CD14-positive monocyte (primary cell): ENCODE data around the gene AEBP1. TPM values are rescaled to one million over a fixed set of nuclear protein-coding genes. Genes with fewer than 3 reads are reported as not detected.
A peak's percentile ranks its signal among the peaks of the same experiment; 100 is the strongest.

ENCODE experiments used
- DNase-seq, 3 donors: peaks; one replicate each; pipeline ENCODE4 v3.0.0-alpha.2; 2011 to 2022
- H2AFZ ChIP-seq: 2 replicates; pipeline ENCODE4 v1.6.0; 2012; ENCODE audit warnings: mild to moderate bottlenecking, low read depth, low read length, inconsistent platforms; ENCODE audit not compliant: insufficient read depth, poor library complexity, severe bottlenecking
- H3K27ac ChIP-seq, 2 donors: 1 replicate in 1 of 2; 2 replicates in 1 of 2; pipeline ENCODE4 v1.5.1; 2012 to 2013; ENCODE audit warnings: low read length in 2 of 2, control low read depth in 1 of 2, inconsistent platforms in 1 of 2, low read depth in 1 of 2, mild to moderate bottlenecking in 1 of 2
- H3K27me3 ChIP-seq, 2 donors: one replicate each; pipeline versions ENCODE4 v1.6.0 to v1.6.1; 2011 to 2013; ENCODE audit warnings: low read length in 2 of 2; ENCODE audit not compliant: control insufficient read depth in 2 of 2, insufficient read depth in 2 of 2
- H3K36me3 ChIP-seq, 2 donors: replicated peaks in 1 of 2; 1 replicate in 1 of 2; 2 replicates in 1 of 2; pipeline versions ENCODE4 v1.5.1 to v1.6.1; 2012 to 2013; ENCODE audit warnings: low read length in 2 of 2, control low read depth in 1 of 2, inconsistent platforms in 1 of 2, mild to moderate bottlenecking in 1 of 2; ENCODE audit not compliant: insufficient read depth in 2 of 2, control insufficient read depth in 1 of 2
- H3K4me1 ChIP-seq, 2 donors: 1 replicate in 1 of 2; 2 replicates in 1 of 2; pipeline versions ENCODE4 v1.5.1 to v1.6.1; 2012 to 2013; ENCODE audit warnings: low read length in 2 of 2, control low read depth in 1 of 2, inconsistent platforms in 1 of 2, mild to moderate bottlenecking in 1 of 2, moderate library complexity in 1 of 2; ENCODE audit not compliant: insufficient read depth in 2 of 2, control insufficient read depth in 1 of 2
- H3K4me2 ChIP-seq: replicated peaks from 2 replicates; pipeline ENCODE3; 2012; ENCODE audit warnings: low read length, moderate library complexity, mild to moderate bottlenecking; ENCODE audit not compliant: poor library complexity, severe bottlenecking; ENCODE audit errors: extremely low read depth
- H3K4me3 ChIP-seq, 3 experiments: fragments of 200-600 bp in 1 of 3; sonication (generic) in 1 of 3; replicated peaks in 1 of 3; 1 replicate in 2 of 3; 2 replicates in 1 of 3; pipeline ENCODE4 v1.5.1; 2011 to 2013; ENCODE audit warnings: low read length in 3 of 3, mild to moderate bottlenecking in 3 of 3, control low read depth in 2 of 3, low read depth in 2 of 3, inconsistent platforms in 1 of 3, moderate library complexity in 1 of 3
- H3K79me2 ChIP-seq: 2 replicates; pipeline ENCODE4 v1.6.0; 2012; ENCODE audit warnings: mild to moderate bottlenecking, control low read depth, inconsistent platforms, low read length, moderate library complexity; ENCODE audit not compliant: insufficient read depth
- H3K9ac ChIP-seq: 2 replicates; pipeline ENCODE4 v1.6.0; 2017; ENCODE audit warnings: low read length, mild to moderate bottlenecking; ENCODE audit not compliant: insufficient read depth, poor library complexity, severe bottlenecking
- H3K9me3 ChIP-seq, 2 donors: replicated peaks in 1 of 2; 1 replicate in 1 of 2; 2 replicates in 1 of 2; pipeline versions ENCODE4 v1.5.1 to v1.6.1; 2012 to 2013; ENCODE audit warnings: low read length in 2 of 2, control low read depth in 1 of 2; ENCODE audit not compliant: control insufficient read depth in 1 of 2, insufficient read depth in 1 of 2
- H4K20me1 ChIP-seq: 2 replicates; pipeline ENCODE4 v1.6.0; 2012; ENCODE audit warnings: mild to moderate bottlenecking, low read length, control low read depth, moderate library complexity; ENCODE audit not compliant: insufficient read depth
- H3K27ac Mint-ChIP-seq, 7 donors: one replicate each; pipeline ENCODE4 v1.8.0; 2020; ENCODE audit warnings: mild to moderate bottlenecking in 7 of 7, mixed read lengths in 7 of 7, moderate library complexity in 6 of 7, inconsistent platforms in 2 of 7
- H3K27me3 Mint-ChIP-seq, 3 donors: one replicate each; pipeline ENCODE4 v1.8.0; 2021 to 2022; ENCODE audit warnings: low read depth in 3 of 3, mild to moderate bottlenecking in 3 of 3, mixed read lengths in 3 of 3, moderate library complexity in 3 of 3, inconsistent platforms in 1 of 3
- H3K36me3 Mint-ChIP-seq, 2 donors: one replicate each; pipeline ENCODE4 v1.8.0; 2020; ENCODE audit warnings: mixed read lengths in 2 of 2, inconsistent platforms in 1 of 2, mild to moderate bottlenecking in 1 of 2
- H3K4me1 Mint-ChIP-seq: one replicate; pipeline ENCODE4 v1.8.0; 2020; ENCODE audit warnings: mild to moderate bottlenecking, mixed read lengths
- H3K4me3 Mint-ChIP-seq, 2 donors: one replicate each; pipeline ENCODE4 v1.8.0; 2020; ENCODE audit warnings: mild to moderate bottlenecking in 2 of 2, mixed read lengths in 2 of 2, moderate library complexity in 1 of 2
- H3K9me3 Mint-ChIP-seq, 7 donors: one replicate each; pipeline ENCODE4 v1.8.0; 2020 to 2022; ENCODE audit warnings: mixed read lengths in 7 of 7, mild to moderate bottlenecking in 6 of 7, moderate library complexity in 6 of 7, inconsistent platforms in 2 of 7
- CTCF ChIP-seq: fragments of 200-600 bp; IDR thresholded peaks from one replicate; pipeline ENCODE4 v1.8.0; 2022; ENCODE audit warnings: antibody characterized with exemption, mild to moderate bottlenecking
- WGBS: methylation state at CpG from one replicate; pipeline ENCODE4 v1.1.5; 2013; ENCODE audit warnings: missing lambda C conversion rate; ENCODE audit not compliant: insufficient coverage; 5-methylcytosine and 5-hydroxymethylcytosine counted together
- intact Hi-C, 2 donors: fragments of 100-400 bp; cut with micrococcal nuclease; formaldehyde crosslinking; loops; one replicate each; pipeline versions ENCODE4 v1.15.0 to v1.15.1; 2023
- polyA plus RNA-seq, 3 donors: library from polyadenylated mRNA; depleted of rRNA in 1 of 3; unstranded in 2 of 3; stranded (reverse) in 1 of 3; fragments of 300-500 nt in 2 of 3; fragments of >200 nt in 1 of 3; fragmentation: Illumina TruSeq in 2 of 3; gene quantifications; 1 replicate in 2 of 3; 2 replicates in 1 of 3; pipeline ENCODE4 v1.2.3, GENCODE V29; 2012 to 2021

Gene AEBP1
- polyA plus RNA-seq, 3 donors = 0.08 TPM; not detected in 2

DNA sequence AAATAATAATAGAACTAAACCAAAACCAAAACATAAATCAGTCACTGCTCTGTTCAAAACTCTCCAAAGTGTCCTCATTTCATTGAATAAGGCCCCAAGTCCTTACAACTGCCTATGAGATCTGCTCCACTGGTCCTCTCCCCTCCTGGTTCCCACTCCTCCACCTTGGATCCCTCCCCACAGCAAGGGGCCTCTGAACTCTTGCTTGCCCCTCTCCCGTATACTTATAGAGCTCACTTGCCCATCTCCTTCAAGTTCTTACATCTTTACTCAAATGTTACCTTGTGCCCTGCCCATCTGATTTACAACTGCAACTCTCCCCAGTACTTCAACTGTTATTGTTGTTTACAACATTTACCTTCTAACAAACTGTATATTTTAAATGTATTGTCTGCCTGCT lies 18.4 kb downstream of the AEBP1 start:
- H3K36me3 Mint-ChIP-seq = peaks cover 15 to 24% of the 10 kb centered on the region in 2 donors
- H2AFZ ChIP-seq = peak overlapping the region; percentile 98

More for the DNA sequence above, 18.4 kb downstream of the AEBP1 start:
- Histone ChIP-seq H3K27ac (peak overlapping the region in 1 of 2 donors; percentile 85), H3K4me3 (peak overlapping the region in 2 of 3 experiments; percentile 70 to 90), H4K20me1 (no peaks in the 10 kb centered on the region), H3K9me3 (no peaks in the 10 kb centered on the region), H3K27me3 (no peaks in the 10 kb centered on the region), H3K4me1 (peaks cover 14 to 16% of the 10 kb centered on the region in 2 donors), H3K79me2 (peaks cover 13% of the 10 kb centered on the region), H3K36me3 (peaks cover 7 to 15% of the 10 kb centered on the region in 2 donors), H3K9ac (peak overlapping the region; percentile 79), H3K4me2 (peak overlapping the region; percentile 98)
- no peak for DNase-seq
- intact Hi-C loops = loop anchor here (5.0 kb wide), 2 partner anchors 40 to 105 kb away; partner anchors contain the start of gene POLM (in 2 of the 2)
- 88% methylated on average over 1 of the region's 1 CpG for WGBS
- peaks cover 0 to 4% (median 0%) of the 10 kb centered on the region in 3 donors for H3K27me3 Mint-ChIP-seq
- peak overlapping the region in 6 of 7 donors; percentile 21 to 89 (median 77) for H3K27ac Mint-ChIP-seq
- H3K4me1 Mint-ChIP-seq = peaks cover 15% of the 10 kb centered on the region
- H3K4me3 Mint-ChIP-seq = peak overlapping the region; percentile 73 to 94
- H3K9me3 Mint-ChIP-seq = peaks cover 0 to 4% (median 0%) of the 10 kb centered on the region in 7 donors
- no peak for TF ChIP-seq CTCF
